ENCODE data around the gene RDH13.
A peak's percentile ranks its signal among the peaks of the same experiment; 100 is the strongest.

Gene RDH13

DNA sequence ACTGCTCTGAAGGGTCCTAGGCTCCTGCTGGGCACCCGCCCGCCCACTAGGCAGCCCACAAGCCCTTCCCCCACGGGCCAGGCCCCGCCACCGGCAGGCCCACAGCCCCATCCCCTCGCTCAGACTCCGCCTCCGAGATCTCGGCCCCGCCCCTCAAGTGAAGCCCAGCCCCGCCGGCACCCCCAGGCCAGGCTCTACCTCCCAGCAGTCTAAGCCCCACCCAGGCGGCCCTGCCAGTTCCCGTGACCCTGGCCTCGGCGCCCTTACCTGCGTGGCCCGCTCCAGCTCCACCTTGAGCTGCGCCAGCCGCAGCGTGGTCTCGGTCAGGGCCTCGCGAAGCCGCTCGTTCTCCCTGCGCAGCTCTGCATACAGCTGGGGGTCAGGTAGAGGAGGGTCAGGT lies 29.0 kb upstream of the RDH13 start:
- no peak for DNase-seq (ENCODE audit: low spot score)

GRCh38 chr19:55091126-55091910 lies 28.4 kb upstream of the RDH13 start:
- DNase-seq (ENCODE audit: low spot score): no peak

DNA sequence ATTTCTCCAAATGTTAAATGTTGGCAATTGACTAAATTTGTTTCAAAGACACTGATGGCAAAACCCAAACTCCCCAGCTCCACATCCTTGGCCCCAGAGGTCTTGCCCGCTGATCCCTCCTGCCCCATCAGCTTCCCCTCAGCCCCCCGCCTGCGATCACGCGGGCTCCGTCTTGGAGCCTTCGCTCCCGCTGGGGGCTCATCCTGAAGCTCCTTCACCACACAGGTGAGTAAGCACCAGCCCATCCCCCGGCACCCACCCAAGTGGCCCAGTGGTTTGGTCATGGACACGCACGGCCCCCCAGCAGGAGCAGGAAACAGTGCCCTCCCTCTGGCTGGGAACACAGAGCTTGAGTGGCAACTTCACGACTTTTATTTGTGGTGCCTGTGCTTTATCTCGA lies 27.6 kb upstream of the RDH13 start:
- no peak for DNase-seq (ENCODE audit: low spot score)

DNA sequence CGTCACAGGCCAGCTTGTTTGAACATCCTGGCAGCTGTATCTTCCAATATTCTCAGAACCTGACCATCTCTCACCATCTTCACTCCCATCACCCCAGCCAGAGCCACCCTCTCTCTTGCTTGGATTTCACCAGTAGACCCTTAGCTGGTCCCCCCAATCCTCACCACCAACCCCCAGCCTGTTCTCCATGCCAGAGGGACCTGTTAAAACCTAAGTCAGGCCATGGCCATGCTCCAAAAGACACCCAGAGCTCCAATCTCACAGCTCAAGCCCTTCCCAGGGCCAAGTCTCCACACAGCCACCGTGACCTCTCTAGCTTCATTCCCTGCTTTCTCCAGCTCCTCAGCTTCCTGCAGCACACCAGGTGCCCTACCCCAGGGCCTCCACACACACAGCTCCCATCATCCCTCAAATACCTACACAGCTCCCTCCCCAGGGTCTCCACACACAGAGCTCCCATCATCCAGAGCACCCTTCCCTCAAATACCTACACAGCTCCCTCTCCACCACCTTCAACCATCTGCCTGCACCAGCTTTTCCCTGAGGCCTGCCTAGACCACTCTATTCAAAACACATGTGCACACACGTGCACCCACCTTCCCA lies 26.5 kb upstream of the RDH13 start:
- no peak for DNase-seq (ENCODE audit: low spot score)

DNA sequence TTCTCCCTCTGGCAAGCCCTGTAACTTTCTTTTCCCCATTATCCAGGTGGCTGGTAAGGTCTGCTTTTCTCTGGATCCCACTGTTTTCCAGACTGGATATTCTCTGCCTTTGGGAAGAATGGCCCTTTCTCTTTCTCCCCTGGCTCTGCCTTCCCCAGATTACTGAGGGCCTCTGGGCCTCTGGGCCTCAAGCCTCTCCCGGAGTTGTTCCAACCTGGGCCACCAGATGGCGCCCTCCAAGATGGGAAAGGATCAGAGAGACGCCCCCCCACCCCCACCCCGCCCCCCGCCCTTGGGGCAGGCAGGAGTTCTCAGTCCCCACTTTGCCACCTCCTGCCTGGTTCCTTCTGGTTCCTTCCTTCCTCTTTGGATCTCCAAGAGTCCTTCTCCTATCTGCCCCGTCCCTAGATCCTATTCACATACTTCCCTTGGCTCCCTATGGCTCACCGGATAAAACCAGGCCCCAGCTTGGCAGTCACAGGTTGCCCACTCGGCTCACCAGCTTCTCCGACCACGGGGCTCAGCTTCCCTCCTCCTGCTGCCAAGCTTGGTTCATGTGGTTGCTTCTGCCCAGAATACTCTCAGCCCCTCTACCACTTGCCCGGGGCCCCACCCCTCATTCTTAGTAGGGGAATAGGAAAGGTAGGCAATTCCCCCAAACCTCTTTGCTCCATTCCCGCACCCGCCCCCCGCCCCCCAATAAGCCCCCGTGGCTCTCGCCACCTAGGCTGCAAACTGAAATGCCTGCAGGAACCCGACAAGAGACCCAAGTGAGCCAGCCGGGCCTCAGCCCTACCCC lies 25.8 kb upstream of the RDH13 start:
- DNase-seq (ENCODE audit: low spot score): peak; percentile 70

GRCh38 chr19:55088021-55088451 lies 25.1 kb upstream of the RDH13 start:
- DNase-seq (ENCODE audit: low spot score): no peak

DNA sequence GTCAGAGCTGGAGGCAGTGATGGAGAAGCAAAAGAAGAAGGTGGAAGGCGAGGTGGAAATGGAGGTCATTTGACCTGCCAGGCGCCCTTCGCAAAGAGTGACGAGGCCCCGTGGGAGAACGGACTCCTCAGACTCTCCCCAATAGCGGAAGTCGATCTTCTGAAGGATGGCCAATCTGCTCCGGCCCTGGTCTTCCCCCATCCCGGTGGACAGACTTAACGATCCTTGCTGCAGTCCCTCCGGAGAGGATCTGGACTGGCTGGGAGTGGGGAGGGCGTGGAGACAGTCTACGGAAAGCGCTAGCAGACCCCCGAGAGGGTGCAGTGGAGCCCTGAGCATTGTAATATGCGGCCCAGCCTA lies 24.6 kb upstream of the RDH13 start:
- no peak for DNase-seq (ENCODE audit: low spot score)

DNA sequence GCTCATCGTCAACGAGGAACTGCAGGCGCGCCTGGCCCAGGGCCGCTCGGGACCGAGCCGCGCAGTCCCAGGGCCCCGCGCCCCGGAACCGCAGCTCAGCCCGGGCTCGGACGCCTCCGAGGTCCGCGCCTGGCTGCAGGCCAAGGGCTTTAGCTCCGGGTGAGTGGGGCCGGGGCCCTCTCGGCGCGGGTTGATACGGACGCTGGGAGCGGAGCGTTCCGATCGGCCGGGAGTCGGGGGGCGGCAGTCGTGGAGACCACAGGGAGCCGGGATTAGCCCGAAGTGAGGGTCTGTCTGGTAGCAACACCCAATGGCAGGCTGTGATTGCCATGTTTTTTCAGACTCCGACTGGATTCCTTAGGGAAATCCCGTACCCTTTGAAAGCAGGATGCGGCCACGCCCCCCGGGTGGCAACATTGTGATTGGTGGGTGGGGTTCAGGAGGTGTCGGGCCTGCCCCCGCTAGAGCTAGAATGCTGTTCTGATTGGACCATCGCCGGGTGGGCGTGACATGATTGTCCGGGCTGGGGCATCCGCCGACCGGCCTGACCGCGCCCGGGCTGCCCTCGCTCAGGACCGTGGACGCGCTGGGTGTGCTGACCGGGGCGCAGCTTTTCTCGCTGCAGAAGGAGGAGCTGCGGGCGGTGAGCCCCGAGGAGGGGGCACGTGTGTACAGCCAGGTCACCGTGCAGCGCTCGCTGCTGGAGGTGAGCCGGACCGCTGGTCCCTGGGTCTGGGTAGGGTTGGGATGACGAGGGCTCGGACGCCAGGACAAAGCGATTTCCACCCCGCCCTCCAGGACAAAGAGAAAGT lies 24.0 kb upstream of the RDH13 start:
- peak; percentile 90 for DNase-seq (ENCODE audit: low spot score)

GRCh38 chr19:55085923-55086715 lies 23.2 kb upstream of the RDH13 start:
- no peak for DNase-seq (ENCODE audit: low spot score)

- DNase-seq (ENCODE audit: low spot score): no peak
Observed at GRCh38 chr19:55084416-55084815, 21.5 kb upstream of the RDH13 start.

- no peak for DNase-seq (ENCODE audit: low spot score)
Observed at GRCh38 chr19:55083004-55083850, 20.3 kb upstream of the RDH13 start.

GRCh38 chr19:55082020-55082851 lies 19.3 kb upstream of the RDH13 start:
- peak; percentile 80 for DNase-seq (ENCODE audit: low spot score)

GRCh38 chr19:55081770-55082019 lies 18.7 kb upstream of the RDH13 start:
- DNase-seq (ENCODE audit: low spot score): no peak

DNA sequence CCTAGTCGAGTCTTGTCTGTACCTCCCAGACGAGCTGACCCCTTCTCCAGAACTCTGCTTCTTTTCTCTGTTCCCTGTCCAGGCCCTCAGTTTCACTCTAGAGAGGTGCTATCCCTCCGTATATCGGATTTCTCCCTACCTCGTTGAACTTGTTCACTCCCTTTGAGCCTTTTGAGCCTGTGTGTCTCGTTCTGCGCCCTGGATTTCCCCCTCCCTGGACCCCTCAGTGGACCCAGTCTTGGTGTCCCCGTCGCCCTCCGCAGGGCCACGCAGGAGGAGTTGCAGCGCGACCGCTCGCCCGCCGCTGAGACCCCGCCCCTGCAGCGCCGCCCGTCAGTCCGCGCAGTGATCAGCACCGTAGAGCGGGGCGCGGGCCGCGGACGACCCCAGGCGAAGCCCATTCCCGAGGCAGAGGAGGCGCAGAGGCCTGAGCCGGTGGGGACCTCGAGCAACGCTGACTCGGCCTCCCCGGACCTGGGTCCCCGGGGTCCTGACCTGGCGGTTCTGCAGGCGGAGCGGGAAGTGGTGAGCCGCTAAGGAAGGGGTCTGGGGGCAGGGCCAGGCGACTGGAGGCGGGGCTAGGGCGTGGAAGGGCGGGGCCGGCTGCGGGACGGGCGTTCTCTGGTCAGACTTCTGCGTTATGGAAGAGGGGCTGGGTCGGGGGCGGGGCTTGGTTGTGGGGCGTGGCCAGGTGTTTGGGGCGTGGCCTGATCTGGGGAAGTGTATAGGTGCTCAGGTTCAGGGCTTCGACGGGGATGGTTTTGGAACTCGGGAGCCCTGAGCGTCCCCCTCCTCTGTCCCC lies 18.2 kb upstream of the RDH13 start:
- peak; percentile 93 for DNase-seq (ENCODE audit: low spot score)

DNA sequence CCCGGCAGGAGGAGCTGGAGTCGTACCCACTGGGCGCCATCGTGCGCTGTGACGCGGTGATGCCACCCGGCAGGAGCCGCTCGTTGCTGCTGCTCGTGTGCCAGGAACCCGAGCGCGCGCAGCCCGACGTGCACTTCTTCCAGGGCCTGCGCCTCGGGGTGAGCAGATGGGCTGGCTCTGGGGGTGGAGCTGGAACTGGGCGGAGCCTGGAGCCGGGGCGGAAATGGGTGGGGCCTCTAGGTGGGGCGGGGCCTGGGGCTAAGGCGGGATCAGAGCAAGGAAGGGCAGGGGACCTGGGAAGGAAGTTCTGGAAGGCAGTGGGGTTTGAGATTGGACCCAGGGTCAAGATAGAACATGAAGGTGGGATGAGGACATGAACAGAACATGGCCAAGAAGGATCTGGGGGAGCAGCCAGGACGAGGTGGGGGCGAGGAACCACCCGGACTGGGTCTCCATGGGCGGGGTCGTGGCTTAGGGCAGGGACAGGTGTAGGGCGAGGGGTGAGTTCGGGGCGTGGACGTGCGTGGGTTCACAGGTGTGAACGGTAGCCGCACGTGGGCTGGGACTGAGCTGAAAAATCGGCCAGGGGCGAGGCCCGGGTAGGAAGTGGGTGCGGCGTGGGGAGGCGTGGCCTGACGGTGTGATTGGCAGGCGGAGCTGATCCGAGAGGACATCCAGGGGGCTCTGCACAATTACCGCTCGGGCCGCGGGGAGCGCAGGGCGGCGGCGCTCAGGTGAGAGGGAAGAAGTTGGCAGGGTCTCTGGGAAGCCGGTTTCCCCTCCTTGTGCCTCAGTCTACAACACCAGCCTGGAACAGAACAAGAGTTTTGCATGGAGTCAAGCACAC lies 17.4 kb upstream of the RDH13 start:
- DNase-seq (ENCODE audit: low spot score): peak; percentile 82

- no peak for DNase-seq (ENCODE audit: low spot score)
Observed at GRCh38 chr19:55079400-55080038, 16.6 kb upstream of the RDH13 start.

DNA sequence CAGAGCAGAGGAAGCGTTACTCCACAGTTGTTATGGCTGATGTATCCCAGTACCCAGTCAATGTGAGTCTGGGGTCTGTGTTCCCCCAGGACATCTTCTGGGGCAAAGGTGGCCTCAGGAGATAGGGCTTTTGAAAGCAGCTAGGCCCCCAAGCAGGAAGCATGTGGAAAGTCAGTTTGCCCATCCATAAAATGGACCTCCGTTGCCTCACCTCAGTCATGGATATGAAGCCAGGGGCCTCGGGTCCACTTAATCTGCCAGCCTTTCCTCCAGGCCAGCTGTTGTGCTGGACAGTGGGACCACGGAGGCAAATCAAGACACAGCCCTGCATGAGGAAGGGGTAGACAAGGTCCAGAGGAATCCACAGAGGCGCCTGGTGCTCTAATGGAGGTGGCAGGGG lies 16.0 kb upstream of the RDH13 start:
- DNase-seq (ENCODE audit: low spot score): no peak

GRCh38 chr19:55077106-55077505 lies 14.2 kb upstream of the RDH13 start:
- DNase-seq (ENCODE audit: low spot score): no peak
